ENCODE data around the gene COMT.

COMT gene

GRCh38 chr22:19986410-19987341 is 45.1 kb downstream of the COMT start (continued):
- TF ChIP-seq HIC1 (tag by site-specific recombination; IDR thresholded peaks at IDR 0.05) (peak; percentile 66; the same call in 1 of the 2 replicates), ZNF843 (tag by site-specific recombination; IDR thresholded peaks at IDR 0.05) (no peak), PRDM2 (tag by site-specific recombination; IDR thresholded peaks at IDR 0.05; ENCODE audit: borderline replicate concordance) (no peak), ELK4 (IDR thresholded peaks at IDR 0.05; ENCODE audit: borderline replicate concordance, low read depth, low read length) (no peak), ZNF146 (tag by site-specific recombination; IDR thresholded peaks at IDR 0.05) (no peak), ZNF626 (tag by site-specific recombination; IDR thresholded peaks at IDR 0.05) (no peak), ZNF707 (tag by site-specific recombination; IDR thresholded peaks at IDR 0.05) (no peak), ZNF174 (tag by site-specific recombination; IDR thresholded peaks at IDR 0.05) (no peak), ZSCAN18 (tag by site-specific recombination; IDR thresholded peaks at IDR 0.05) (no peak), KLF1 (tag by site-specific recombination; IDR thresholded peaks at IDR 0.05) (0 out of 2 replicates have a peak, but pooled peaks have one; percentile 15), AEBP2 (tag by site-specific recombination; IDR thresholded peaks at IDR 0.05; ENCODE audit: borderline replicate concordance) (no peak), ZNF776 (tag by site-specific recombination; IDR thresholded peaks at IDR 0.05; ENCODE audit: borderline replicate concordance) (no peak), ZNF398 (tag by site-specific recombination; IDR thresholded peaks at IDR 0.05) (peak; percentile 70), ZNF610 (tag by site-specific recombination; IDR thresholded peaks at IDR 0.05; ENCODE audit: borderline replicate concordance) (no peak), IKZF3 (tag by site-specific recombination; IDR thresholded peaks at IDR 0.05) (peak; percentile 90), KLF10 (tag by site-specific recombination; IDR thresholded peaks at IDR 0.05) (peak; percentile 60; the same call in 1 of the 2 replicates), PATZ1 (tag by site-specific recombination; IDR thresholded peaks at IDR 0.05) (peak; percentile 86), ZNF132 (tag by site-specific recombination; IDR thresholded peaks at IDR 0.05; ENCODE audit: borderline replicate concordance) (no peak), ZNF112 (tag by site-specific recombination; IDR thresholded peaks at IDR 0.05) (no peak)
